ENCODE results near the gene GPR87. TPM values are rescaled to one million over a fixed set of nuclear protein-coding genes. Genes with fewer than 3 reads are reported as not detected.

The GPR87 gene
- total and polyA plus RNA-seq, 2 of the 4 experiments (the other 2 are of a cell fraction), result 0.26 to 0.36 TPM

DNA sequence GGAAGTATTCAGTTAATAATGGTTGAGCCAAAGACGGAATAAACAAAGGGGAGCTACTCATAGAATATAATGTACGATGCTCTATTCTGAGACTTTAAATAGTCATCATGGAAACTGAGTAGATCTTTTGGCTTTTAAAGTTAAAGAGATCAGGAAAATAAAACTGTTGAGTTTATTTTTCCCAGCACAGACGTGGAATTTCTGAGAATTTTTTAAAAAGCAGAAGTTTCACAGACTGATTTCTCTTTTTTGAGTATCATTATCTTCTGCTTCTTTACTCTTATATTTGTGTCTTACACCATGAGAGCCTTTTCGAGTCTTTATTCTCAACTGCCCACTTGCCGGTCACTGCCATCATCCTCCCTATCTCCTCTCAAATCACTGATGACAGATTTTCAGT is 51.5 kb downstream of the GPR87 start:
- no CpG with 5 or more reads among the region's 5 CpGs for WGBS, 2 experiments (ENCODE audit: extremely low coverage in 2 of 2, insufficient read length in 1 of 2)
- H3K56ac ChIP-seq (ENCODE audit: extremely low read depth, insufficient read depth, low read length), result no peak overlapping the region
- no peaks in the 10 kb centered on the region for H3K79me1 ChIP-seq (ENCODE audit: low read depth in 1 of 2, low read length in 2 of 2)
- H4K91ac ChIP-seq (ENCODE audit: insufficient read depth, low read depth, low read length), result no peak overlapping the region
- H3K27me3 ChIP-seq (ENCODE audit: control insufficient read depth, insufficient read depth, low read length), result no peaks in the 10 kb centered on the region
- DNase-seq, result no peak
- no peak overlapping the region for H2BK20ac ChIP-seq (ENCODE audit: low read depth, low read length)
- dilution Hi-C loops (cut with HindIII; ENCODE audit: low sequenced_read_pairs, unreplicated experiment), result no loop called here
- H2BK120ac ChIP-seq (ENCODE audit: low read depth, low read length), result no peak overlapping the region
- H3K23ac ChIP-seq (ENCODE audit: low read depth, low read length), result no peak overlapping the region
- no peaks in the 10 kb centered on the region for H3K9me1 ChIP-seq (ENCODE audit: insufficient read depth, low read length)
- peaks cover 7% of the 10 kb centered on the region for H3K4me1 ChIP-seq (ENCODE audit: control insufficient read depth, insufficient read depth, low read length)
- no peaks in the 10 kb centered on the region for H3K9me3 ChIP-seq (ENCODE audit: control insufficient read depth, insufficient read depth, low read length)
- BruUV-seq (replicated peaks), result no TSS peak
- ATAC-seq (ENCODE audit: low read depth), result no peak
- H3K14ac ChIP-seq (replicated peaks; ENCODE audit: low read depth, low read length), result no peak overlapping the region
- H3K9ac ChIP-seq (ENCODE audit: low read depth, low read length), result no peak overlapping the region
- CTCF ChIA-PET, result no interaction called here
- in situ Hi-C loops (cut with MboI; ENCODE audit: low sequenced_read_pairs), result no loop called here
- no peak overlapping the region for H4K8ac ChIP-seq (ENCODE audit: low read depth in 2 of 2, low read length in 2 of 2)
- no peak overlapping the region for H2AK5ac ChIP-seq (ENCODE audit: low read depth, low read length)
- no peak overlapping the region for H3K18ac ChIP-seq (ENCODE audit: low read depth, low read length)
- H4K20me1 ChIP-seq (ENCODE audit: insufficient read depth, low read length), result no peaks in the 10 kb centered on the region
- no peak overlapping the region for H3K4me2 ChIP-seq (ENCODE audit: low read depth, low read length)
- intact Hi-C loops (cut with micrococcal nuclease), result no loop called here
- no peak overlapping the region for H3K27ac ChIP-seq (ENCODE audit: insufficient read depth, low read length)
- no peak overlapping the region for H4K5ac ChIP-seq (ENCODE audit: low read depth, low read length)
- no peak overlapping the region for H3K4me3 ChIP-seq (ENCODE audit: insufficient read depth, low read depth, low read length)
- no peaks in the 10 kb centered on the region for H3K36me3 ChIP-seq (ENCODE audit: control insufficient read depth, insufficient read depth, low read length)
- no peak overlapping the region for H2AK9ac ChIP-seq (replicated peaks; ENCODE audit: low read depth, low read length, poor library complexity)
- H2BK5ac ChIP-seq (ENCODE audit: low read depth, low read length, poor library complexity, severe bottlenecking), result no peak overlapping the region
- POLR2A ChIA-PET (ENCODE audit: unreplicated experiment), result no interaction called here
- no peak overlapping the region for H2BK15ac ChIP-seq (ENCODE audit: low read depth, low read length)
- H2AFZ ChIP-seq (replicated peaks; ENCODE audit: low read length, poor library complexity), result no peak overlapping the region
- no peak for TF ChIP-seq CHD1 (IDR thresholded peaks at IDR 0.05; ENCODE audit: low read depth, low read length)
- TF ChIP-seq MAZ (IDR thresholded peaks at IDR 0.05; ENCODE audit: borderline replicate concordance, low read depth, low read length), result no peak
- TF ChIP-seq, protein P1, sequence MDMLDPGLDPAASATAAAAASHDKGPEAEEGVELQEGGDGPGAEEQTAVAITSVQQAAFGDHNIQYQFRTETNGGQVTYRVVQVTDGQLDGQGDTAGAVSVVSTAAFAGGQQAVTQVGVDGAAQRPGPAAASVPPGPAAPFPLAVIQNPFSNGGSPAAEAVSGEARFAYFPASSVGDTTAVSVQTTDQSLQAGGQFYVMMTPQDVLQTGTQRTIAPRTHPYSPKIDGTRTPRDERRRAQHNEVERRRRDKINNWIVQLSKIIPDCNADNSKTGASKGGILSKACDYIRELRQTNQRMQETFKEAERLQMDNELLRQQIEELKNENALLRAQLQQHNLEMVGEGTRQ (IDR thresholded peaks at IDR 0.05; ENCODE audit: low read depth, low read length), result no peak
- TF ChIP-seq, protein P2, sequence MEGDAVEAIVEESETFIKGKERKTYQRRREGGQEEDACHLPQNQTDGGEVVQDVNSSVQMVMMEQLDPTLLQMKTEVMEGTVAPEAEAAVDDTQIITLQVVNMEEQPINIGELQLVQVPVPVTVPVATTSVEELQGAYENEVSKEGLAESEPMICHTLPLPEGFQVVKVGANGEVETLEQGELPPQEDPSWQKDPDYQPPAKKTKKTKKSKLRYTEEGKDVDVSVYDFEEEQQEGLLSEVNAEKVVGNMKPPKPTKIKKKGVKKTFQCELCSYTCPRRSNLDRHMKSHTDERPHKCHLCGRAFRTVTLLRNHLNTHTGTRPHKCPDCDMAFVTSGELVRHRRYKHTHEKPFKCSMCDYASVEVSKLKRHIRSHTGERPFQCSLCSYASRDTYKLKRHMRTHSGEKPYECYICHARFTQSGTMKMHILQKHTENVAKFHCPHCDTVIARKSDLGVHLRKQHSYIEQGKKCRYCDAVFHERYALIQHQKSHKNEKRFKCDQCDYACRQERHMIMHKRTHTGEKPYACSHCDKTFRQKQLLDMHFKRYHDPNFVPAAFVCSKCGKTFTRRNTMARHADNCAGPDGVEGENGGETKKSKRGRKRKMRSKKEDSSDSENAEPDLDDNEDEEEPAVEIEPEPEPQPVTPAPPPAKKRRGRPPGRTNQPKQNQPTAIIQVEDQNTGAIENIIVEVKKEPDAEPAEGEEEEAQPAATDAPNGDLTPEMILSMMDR (conservative IDR thresholded peaks at IDR 0.05; ENCODE audit: low read depth, low read length), result no peak
- no peak for TF ChIP-seq NFE2L2 (IDR thresholded peaks at IDR 0.05; ENCODE audit: low read depth, low read length)
- no peak for TF ChIP-seq SMC3 (IDR thresholded peaks at IDR 0.05; ENCODE audit: low read depth, low read length)
- TF ChIP-seq POLR2A (IDR thresholded peaks at IDR 0.05; ENCODE audit: low read depth, low read length), result no peak
- no peak for TF ChIP-seq FOS (IDR thresholded peaks at IDR 0.05; ENCODE audit: low read depth, low read length)
- TF ChIP-seq, protein P3, sequence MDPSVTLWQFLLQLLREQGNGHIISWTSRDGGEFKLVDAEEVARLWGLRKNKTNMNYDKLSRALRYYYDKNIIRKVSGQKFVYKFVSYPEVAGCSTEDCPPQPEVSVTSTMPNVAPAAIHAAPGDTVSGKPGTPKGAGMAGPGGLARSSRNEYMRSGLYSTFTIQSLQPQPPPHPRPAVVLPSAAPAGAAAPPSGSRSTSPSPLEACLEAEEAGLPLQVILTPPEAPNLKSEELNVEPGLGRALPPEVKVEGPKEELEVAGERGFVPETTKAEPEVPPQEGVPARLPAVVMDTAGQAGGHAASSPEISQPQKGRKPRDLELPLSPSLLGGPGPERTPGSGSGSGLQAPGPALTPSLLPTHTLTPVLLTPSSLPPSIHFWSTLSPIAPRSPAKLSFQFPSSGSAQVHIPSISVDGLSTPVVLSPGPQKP (IDR thresholded peaks at IDR 0.05; ENCODE audit: borderline replicate concordance, low read depth, low read length), result no peak
- TF ChIP-seq RAD21 (IDR thresholded peaks at IDR 0.05; ENCODE audit: low read length), result no peak
- TF ChIP-seq RCOR1 (IDR thresholded peaks at IDR 0.05; ENCODE audit: insufficient replicate concordance, low read length), result no peak
- no peak for TF ChIP-seq RFX5 (IDR thresholded peaks at IDR 0.05; ENCODE audit: low read depth, low read length)
- H3K4ac ChIP-seq (ENCODE audit: low read depth, low read length), result no peak overlapping the region

All from IMR-90 (cell line).